ENCODE measurements around the gene CHURC1.
"Not testable (repeated sequence)": the region's sequence is repeated elsewhere in the genome, so short reads cannot be mapped to it uniquely, and the experiment has no call there.

CHURC1 gene

GRCh38 chr14:64910847-64911495 is 3.3 kb upstream of the CHURC1 start:
- no peak for DNase-seq

- no peak for DNase-seq
These were observed 2.0 kb upstream of the CHURC1 start for GRCh38 chr14:64912261-64912660.

- not testable (repeated sequence) for DNase-seq
These were observed 778 bp upstream of the CHURC1 start for GRCh38 chr14:64913477-64913876.

- no peak for DNase-seq
These were observed 772 bp downstream of the CHURC1 start for GRCh38 chr14:64915029-64915424.

GRCh38 chr14:64915797-64916196 is 1.5 kb downstream of the CHURC1 start:
- no peak for DNase-seq

- no peak for DNase-seq
These were observed 4.0 kb downstream of the CHURC1 start for GRCh38 chr14:64918216-64918615.

GRCh38 chr14:64919215-64919614 is 5.0 kb downstream of the CHURC1 start:
- no peak for DNase-seq

GRCh38 chr14:64919618-64920017 is 5.4 kb downstream of the CHURC1 start:
- no peak for DNase-seq

- DNase-seq: no peak
These were observed 6.2 kb downstream of the CHURC1 start for GRCh38 chr14:64920465-64920864.

- DNase-seq: no peak
These were observed 8.8 kb downstream of the CHURC1 start for GRCh38 chr14:64923015-64923414.

GRCh38 chr14:64926398-64926995 is 12.2 kb downstream of the CHURC1 start:
- no peak for DNase-seq

- DNase-seq: no peak
These were observed 12.8 kb downstream of the CHURC1 start for GRCh38 chr14:64927031-64927430.

GRCh38 chr14:64928239-64929013 is 14.2 kb downstream of the CHURC1 start:
- DNase-seq: no peak

GRCh38 chr14:64929014-64929359 is 14.7 kb downstream of the CHURC1 start:
- DNase-seq: no peak

- DNase-seq: no peak
These were observed 16.0 kb downstream of the CHURC1 start for GRCh38 chr14:64930085-64930843.

- no peak for DNase-seq
These were observed 16.9 kb downstream of the CHURC1 start for GRCh38 chr14:64931123-64931522.

- no peak for DNase-seq
These were observed 18.0 kb downstream of the CHURC1 start for GRCh38 chr14:64932231-64932630.

GRCh38 chr14:64934338-64934929 is 20.2 kb downstream of the CHURC1 start:
- DNase-seq: no peak

- no peak for DNase-seq
These were observed 21.3 kb downstream of the CHURC1 start for GRCh38 chr14:64935508-64935907.

GRCh38 chr14:64937171-64937820 is 23.0 kb downstream of the CHURC1 start:
- DNase-seq: no peak

GRCh38 chr14:64937821-64938193 is 23.6 kb downstream of the CHURC1 start:
- DNase-seq: no peak

GRCh38 chr14:64938972-64939816 is 24.9 kb downstream of the CHURC1 start:
- DNase-seq: peak; percentile 43

All from NCI-H510A (cell line).